ENCODE results near the gene MAL. TPM values are rescaled to one million over a fixed set of nuclear protein-coding genes. Genes with fewer than 3 reads are reported as not detected.
"Not testable (repeated sequence)": the region's sequence is repeated elsewhere in the genome, so short reads cannot be mapped to it uniquely, and the experiment has no call there.

The MAL gene
- total RNA-seq, 1 experiment from 2014 or later = not detected

- H3K4me1 ChIP-seq (ENCODE audit: low read length); H3K9me2 ChIP-seq (replicated peaks; ENCODE audit: insufficient read depth, low read length); H3K27me3 ChIP-seq (ENCODE audit: low read length); H3K9ac ChIP-seq (ENCODE audit: low read length); H3K4me2 ChIP-seq (ENCODE audit: low read depth, low read length, poor library complexity, severe bottlenecking); H2AFZ ChIP-seq (ENCODE audit: low read length); H3K79me2 ChIP-seq (ENCODE audit: low read length); H4K20me1 ChIP-seq (ENCODE audit: insufficient read depth, low read depth, low read length); H3K4me3 ChIP-seq (ENCODE audit: low read length); DNase-seq; H3K9me3 ChIP-seq (ENCODE audit: low read length); H3K27ac ChIP-seq (ENCODE audit: low read length); H3K36me3 ChIP-seq (ENCODE audit: insufficient read depth, low read length): not testable (repeated sequence)
Measured at GRCh38 chr2:95037841-95038585, 12.5 kb downstream of the MAL start.

DNA sequence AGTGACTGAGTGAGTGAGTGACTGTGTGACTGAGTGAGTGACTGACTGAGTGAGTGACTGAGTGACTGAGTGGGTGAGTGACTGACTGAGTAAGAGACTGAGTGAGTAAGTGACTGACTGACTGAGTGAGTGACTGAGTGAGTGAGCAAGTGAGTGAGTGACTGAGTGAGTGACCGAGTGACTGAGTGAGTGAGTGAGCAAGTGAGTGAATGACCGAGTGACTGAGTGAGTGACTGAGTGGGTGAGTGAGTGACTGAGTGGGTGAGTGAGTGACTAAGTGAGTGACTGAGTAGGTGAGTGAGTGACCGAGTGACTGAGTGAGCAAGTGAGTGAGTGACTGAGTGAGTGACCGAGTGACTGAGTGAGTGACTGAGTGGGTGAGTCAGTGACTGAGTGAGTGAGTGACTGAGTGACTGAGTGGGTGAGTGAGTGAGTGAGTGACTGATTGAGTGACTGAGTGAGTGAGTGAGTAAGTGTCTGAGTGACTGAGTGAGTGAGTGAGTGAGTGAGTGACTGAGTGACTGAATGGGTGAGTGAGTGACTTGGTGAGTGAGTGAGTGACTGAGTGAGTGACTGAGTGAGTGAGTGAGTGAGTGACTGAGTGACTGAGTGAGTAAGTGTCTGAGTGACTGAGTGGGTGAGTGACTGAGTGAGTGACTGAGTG, 13.3 kb downstream of the MAL start:
- no peak for DNase-seq
- Histone ChIP-seq H3K27me3 (ENCODE audit: low read length) (no peaks in the 10 kb centered on the region), H3K4me2 (ENCODE audit: low read depth, low read length, poor library complexity, severe bottlenecking) (no peak overlapping the region), H3K9me3 (ENCODE audit: low read length) (0 out of 2 replicates have a peak, but pooled peaks cover 4% of the 10 kb centered on the region), H3K4me3 (ENCODE audit: low read length) (no peak overlapping the region), H2AFZ (ENCODE audit: low read length) (no peak overlapping the region), H3K9me2 (replicated peaks; ENCODE audit: insufficient read depth, low read length) (no peaks in the 10 kb centered on the region), H3K36me3 (ENCODE audit: insufficient read depth, low read length) (no peaks in the 10 kb centered on the region), H3K27ac (ENCODE audit: low read length) (no peak overlapping the region), H4K20me1 (ENCODE audit: insufficient read depth, low read depth, low read length) (no peaks in the 10 kb centered on the region), H3K4me1 (ENCODE audit: low read length) (no peaks in the 10 kb centered on the region), H3K79me2 (ENCODE audit: low read length) (no peaks in the 10 kb centered on the region), H3K9ac (ENCODE audit: low read length) (no peak overlapping the region)

DNA sequence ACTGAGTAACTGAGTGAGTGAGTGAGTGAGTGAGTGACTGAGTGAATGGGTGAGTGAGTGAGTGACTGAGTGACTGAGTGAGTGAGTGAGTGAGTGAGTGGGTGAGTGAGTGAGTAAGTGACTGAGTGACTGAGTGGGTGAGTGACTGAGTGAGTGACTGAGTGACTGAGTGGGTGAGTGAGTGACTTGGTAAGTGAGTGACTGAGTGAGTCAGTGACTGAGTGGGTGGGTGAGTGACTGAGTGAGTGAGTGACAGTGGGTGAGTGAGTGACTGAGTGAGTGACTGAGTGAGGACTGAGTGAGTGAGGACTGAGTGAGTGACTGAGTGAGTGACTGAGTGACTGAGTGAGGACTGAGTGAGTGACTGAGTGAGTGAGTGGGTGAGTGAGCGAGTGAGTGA, 13.9 kb downstream of the MAL start:
- Histone ChIP-seq H4K20me1 (ENCODE audit: insufficient read depth, low read depth, low read length) (no peaks in the 10 kb centered on the region), H3K4me2 (ENCODE audit: low read depth, low read length, poor library complexity, severe bottlenecking) (no peak overlapping the region), H3K4me3 (ENCODE audit: low read length) (no peak overlapping the region), H3K27ac (ENCODE audit: low read length) (no peak overlapping the region), H3K27me3 (ENCODE audit: low read length) (no peaks in the 10 kb centered on the region), H3K9me2 (replicated peaks; ENCODE audit: insufficient read depth, low read length) (no peaks in the 10 kb centered on the region), H3K4me1 (ENCODE audit: low read length) (no peaks in the 10 kb centered on the region), H2AFZ (ENCODE audit: low read length) (no peak overlapping the region), H3K79me2 (ENCODE audit: low read length) (no peaks in the 10 kb centered on the region), H3K9ac (ENCODE audit: low read length) (no peak overlapping the region), H3K36me3 (ENCODE audit: insufficient read depth, low read length) (no peaks in the 10 kb centered on the region), H3K9me3 (ENCODE audit: low read length) (0 out of 2 replicates have a peak, but pooled peaks cover 4% of the 10 kb centered on the region)
- DNase-seq = no peak

DNA sequence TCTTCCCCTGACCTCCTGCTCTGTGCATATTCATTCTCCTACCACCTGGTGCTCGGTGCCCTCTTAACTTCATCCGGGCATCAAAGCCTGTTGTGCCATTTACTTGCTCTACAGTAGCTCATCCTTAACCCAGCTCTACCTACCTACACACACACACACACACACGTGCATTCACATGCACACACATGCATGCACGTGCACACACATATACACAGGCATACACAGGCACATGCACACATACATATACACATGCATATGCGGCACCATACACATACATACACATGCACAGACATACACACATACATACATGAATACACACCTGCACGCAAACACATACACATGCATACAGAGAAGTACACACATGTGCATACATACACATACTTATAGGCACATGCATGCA, 14.5 kb downstream of the MAL start:
- no peaks in the 10 kb centered on the region for H4K20me1 ChIP-seq (ENCODE audit: insufficient read depth, low read depth, low read length)
- H3K4me1 ChIP-seq (ENCODE audit: low read length) = no peaks in the 10 kb centered on the region
- no peak overlapping the region for H3K4me3 ChIP-seq (ENCODE audit: low read length)
- H3K36me3 ChIP-seq (ENCODE audit: insufficient read depth, low read length) = no peaks in the 10 kb centered on the region
- no peaks in the 10 kb centered on the region for H3K27me3 ChIP-seq (ENCODE audit: low read length)
- H3K4me2 ChIP-seq (ENCODE audit: low read depth, low read length, poor library complexity, severe bottlenecking) = no peak overlapping the region
- no peak overlapping the region for H2AFZ ChIP-seq (ENCODE audit: low read length)
- H3K79me2 ChIP-seq (ENCODE audit: low read length) = no peaks in the 10 kb centered on the region
- H3K27ac ChIP-seq (ENCODE audit: low read length) = no peak overlapping the region
- H3K9me2 ChIP-seq (replicated peaks; ENCODE audit: insufficient read depth, low read length) = no peaks in the 10 kb centered on the region
- H3K9ac ChIP-seq (ENCODE audit: low read length) = no peak overlapping the region
- 0 out of 2 replicates have a peak, but pooled peaks cover 4% of the 10 kb centered on the region for H3K9me3 ChIP-seq (ENCODE audit: low read length)
- DNase-seq = no peak

- Histone ChIP-seq H3K27ac (ENCODE audit: low read length) (no peak overlapping the region), H3K4me3 (ENCODE audit: low read length) (no peak overlapping the region), H4K20me1 (ENCODE audit: insufficient read depth, low read depth, low read length) (no peaks in the 10 kb centered on the region), H3K27me3 (ENCODE audit: low read length) (no peaks in the 10 kb centered on the region), H3K9me2 (replicated peaks; ENCODE audit: insufficient read depth, low read length) (no peaks in the 10 kb centered on the region), H3K9ac (ENCODE audit: low read length) (no peak overlapping the region), H3K4me2 (ENCODE audit: low read depth, low read length, poor library complexity, severe bottlenecking) (no peak overlapping the region), H3K36me3 (ENCODE audit: insufficient read depth, low read length) (no peaks in the 10 kb centered on the region), H3K9me3 (ENCODE audit: low read length) (0 out of 2 replicates have a peak, but pooled peaks cover 4% of the 10 kb centered on the region), H3K4me1 (ENCODE audit: low read length) (no peaks in the 10 kb centered on the region), H3K79me2 (ENCODE audit: low read length) (no peaks in the 10 kb centered on the region), H2AFZ (ENCODE audit: low read length) (no peak overlapping the region)
- DNase-seq = no peak
Measured at GRCh38 chr2:95040426-95040825, 14.9 kb downstream of the MAL start.

DNA sequence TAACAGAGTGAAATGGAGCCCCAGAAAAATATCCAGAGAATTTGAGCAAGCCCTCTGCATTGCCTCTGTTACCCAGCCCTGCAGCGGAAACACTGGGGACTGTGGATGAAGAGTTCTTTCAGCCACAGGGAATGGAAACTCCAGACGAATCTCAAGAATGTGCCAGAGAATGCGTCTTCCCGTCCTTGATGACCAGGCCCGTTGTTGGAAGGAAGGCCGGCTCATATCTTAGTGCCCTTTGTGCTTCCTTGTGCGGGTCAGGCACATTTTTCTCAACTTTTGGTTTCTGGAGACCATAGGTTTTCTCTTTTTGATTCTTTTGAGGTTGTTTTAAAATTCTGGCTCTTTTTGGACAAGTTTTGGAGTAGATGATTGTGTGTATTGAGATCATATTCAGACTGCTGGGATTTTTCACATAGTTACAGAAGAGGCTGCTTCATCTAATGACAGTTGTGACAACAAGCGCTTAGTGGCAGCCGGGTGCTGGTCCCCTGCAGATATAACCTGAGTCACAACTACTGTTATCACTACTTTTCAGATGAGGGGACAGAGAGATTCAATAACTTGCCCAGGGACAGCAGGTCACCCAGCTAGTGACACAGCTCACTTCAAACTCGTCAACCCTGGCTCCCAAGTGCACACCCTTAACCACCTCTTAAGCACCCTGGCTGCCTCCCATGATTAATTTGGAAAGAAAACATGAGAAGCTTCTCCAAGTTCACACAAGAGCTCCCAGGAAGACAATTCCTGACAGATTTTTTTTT, 15.7 kb downstream of the MAL start:
- H3K4me3 ChIP-seq (ENCODE audit: low read length) = no peak overlapping the region
- H3K9ac ChIP-seq (ENCODE audit: low read length) = no peak overlapping the region
- H3K27ac ChIP-seq (ENCODE audit: low read length) = no peak overlapping the region
- no peak overlapping the region for H3K4me2 ChIP-seq (ENCODE audit: low read depth, low read length, poor library complexity, severe bottlenecking)
- H4K20me1 ChIP-seq (ENCODE audit: insufficient read depth, low read depth, low read length) = no peaks in the 10 kb centered on the region
- H3K27me3 ChIP-seq (ENCODE audit: low read length) = no peaks in the 10 kb centered on the region
- H3K4me1 ChIP-seq (ENCODE audit: low read length) = no peaks in the 10 kb centered on the region
- no peaks in the 10 kb centered on the region for H3K9me2 ChIP-seq (replicated peaks; ENCODE audit: insufficient read depth, low read length)
- DNase-seq = no peak
- H3K9me3 ChIP-seq (ENCODE audit: low read length) = 0 out of 2 replicates have a peak, but pooled peaks cover 4% of the 10 kb centered on the region
- no peaks in the 10 kb centered on the region for H3K79me2 ChIP-seq (ENCODE audit: low read length)
- no peaks in the 10 kb centered on the region for H3K36me3 ChIP-seq (ENCODE audit: insufficient read depth, low read length)
- no peak overlapping the region for H2AFZ ChIP-seq (ENCODE audit: low read length)

GRCh38 chr2:95041824-95042442, 16.4 kb downstream of the MAL start:
- H3K27ac ChIP-seq (ENCODE audit: low read length) = no peak overlapping the region
- no peak overlapping the region for H2AFZ ChIP-seq (ENCODE audit: low read length)
- H3K36me3 ChIP-seq (ENCODE audit: insufficient read depth, low read length) = no peaks in the 10 kb centered on the region
- H3K4me2 ChIP-seq (ENCODE audit: low read depth, low read length, poor library complexity, severe bottlenecking) = no peak overlapping the region
- H3K9me2 ChIP-seq (replicated peaks; ENCODE audit: insufficient read depth, low read length) = no peaks in the 10 kb centered on the region
- no peaks in the 10 kb centered on the region for H4K20me1 ChIP-seq (ENCODE audit: insufficient read depth, low read depth, low read length)
- H3K27me3 ChIP-seq (ENCODE audit: low read length) = no peaks in the 10 kb centered on the region
- no peaks in the 10 kb centered on the region for H3K9me3 ChIP-seq (ENCODE audit: low read length)
- H3K9ac ChIP-seq (ENCODE audit: low read length) = no peak overlapping the region
- no peaks in the 10 kb centered on the region for H3K79me2 ChIP-seq (ENCODE audit: low read length)
- no peak overlapping the region for H3K4me3 ChIP-seq (ENCODE audit: low read length)
- DNase-seq = no peak
- no peaks in the 10 kb centered on the region for H3K4me1 ChIP-seq (ENCODE audit: low read length)

Data from Karpas-422 (cell line).